GM19240 (cell line): ENCODE measurements around the gene SPC25.

ENCODE experiments used
- DNase-seq: peaks from one replicate; pipeline ENCODE4 v3.0.0; 2011; ENCODE audit warnings: low spot score; ENCODE audit not compliant: insufficient read length

The SPC25 gene

GRCh38 chr2:168848225-168848624 is 42.0 kb downstream of the SPC25 start:
- DNase-seq = no peak

- DNase-seq = no peak
These were observed 47.0 kb downstream of the SPC25 start for GRCh38 chr2:168843253-168843652.

- no peak for DNase-seq
These were observed 48.8 kb downstream of the SPC25 start for GRCh38 chr2:168841445-168841844.

- DNase-seq = no peak
These were observed 54.3 kb downstream of the SPC25 start for GRCh38 chr2:168835969-168836368.

- no peak for DNase-seq
These were observed 58.6 kb downstream of the SPC25 start for GRCh38 chr2:168831662-168832061.

GRCh38 chr2:168830958-168831357 is 59.3 kb downstream of the SPC25 start:
- DNase-seq = no peak

GRCh38 chr2:168825126-168825525 is 65.1 kb downstream of the SPC25 start:
- DNase-seq = no peak

GRCh38 chr2:168821992-168822391 is 68.2 kb downstream of the SPC25 start:
- DNase-seq = no peak

GRCh38 chr2:168821577-168821976 is 68.7 kb downstream of the SPC25 start:
- no peak for DNase-seq
